Stimulated activated CD4-positive, alpha-beta T cell treated with anti-CD3 and anti-CD28 coated beads, TNF-alpha, amount 100 ng/mL, for 4 hours (primary cell): ENCODE data around the gene CHFR.
"Not testable (repeated sequence)": the region's sequence is repeated elsewhere in the genome, so short reads cannot be mapped to it uniquely, and the experiment has no call there.

Experiments
- DNase-seq, 3 experiments: peaks; one replicate each; pipeline ENCODE4 v3.0.0-alpha.2; 2020; ENCODE audit warnings: low read depth in 3 of 3

CHFR gene

GRCh38 chr12:132874620-132875019 is 12.8 kb downstream of the CHFR start:
- DNase-seq = not testable (repeated sequence)

- no peak for DNase-seq
These were observed 13.2 kb downstream of the CHFR start for GRCh38 chr12:132874175-132874574.

GRCh38 chr12:132873724-132874123 is 13.7 kb downstream of the CHFR start:
- DNase-seq = no peak

- no peak for DNase-seq
These were observed 14.4 kb downstream of the CHFR start for GRCh38 chr12:132872975-132873421.

- no peak for DNase-seq
These were observed 15.1 kb downstream of the CHFR start for GRCh38 chr12:132872073-132872855.

- no peak for DNase-seq
These were observed 17.9 kb downstream of the CHFR start for GRCh38 chr12:132869551-132869950.

GRCh38 chr12:132866251-132866828 is 21.1 kb downstream of the CHFR start:
- no peak for DNase-seq

GRCh38 chr12:132861558-132861957 is 25.8 kb downstream of the CHFR start:
- no peak for DNase-seq

GRCh38 chr12:132858718-132859266 is 28.6 kb downstream of the CHFR start:
- no peak for DNase-seq

GRCh38 chr12:132857019-132857418 is 30.4 kb downstream of the CHFR start:
- DNase-seq = not testable (repeated sequence)

GRCh38 chr12:132856581-132856980 is 30.8 kb downstream of the CHFR start:
- DNase-seq = no peak

- not testable (repeated sequence) for DNase-seq
These were observed 32.2 kb downstream of the CHFR start for GRCh38 chr12:132855211-132855610.

- DNase-seq = no peak
These were observed 33.9 kb downstream of the CHFR start for GRCh38 chr12:132853285-132854092.

GRCh38 chr12:132852496-132852895 is 34.9 kb downstream of the CHFR start:
- DNase-seq = no peak

GRCh38 chr12:132851465-132851864 is 35.9 kb downstream of the CHFR start:
- DNase-seq = no peak

- DNase-seq = no peak
These were observed 37.1 kb downstream of the CHFR start for GRCh38 chr12:132850291-132850690.

GRCh38 chr12:132848521-132848920 is 38.9 kb downstream of the CHFR start:
- no peak for DNase-seq

GRCh38 chr12:132847363-132848356 is 39.7 kb downstream of the CHFR start:
- DNase-seq = no peak

GRCh38 chr12:132844681-132845080 is 42.7 kb downstream of the CHFR start:
- DNase-seq = not testable (repeated sequence)

GRCh38 chr12:132842449-132843045 is 44.9 kb downstream of the CHFR start:
- no peak for DNase-seq

GRCh38 chr12:132841151-132841550 is 46.3 kb downstream of the CHFR start:
- DNase-seq = no peak
